HFF-Myc (cell line): ENCODE results near the gene ROBO1.

Experiments
- DNase-seq: peaks from one replicate; pipeline ENCODE4 v3.0.0-alpha.2; 2011; ENCODE audit warnings: low read depth; ENCODE audit errors: extremely low read depth
- H3K4me3 ChIP-seq: replicated peaks from 2 replicates; pipeline ENCODE4 v1.5.1; 2011; ENCODE audit warnings: low read depth, mild to moderate bottlenecking, control low read depth, low read length
- CTCF ChIP-seq: IDR thresholded peaks from 2 replicates; pipeline ENCODE4 v1.5.1; 2012; ENCODE audit warnings: mild to moderate bottlenecking, low read depth, low read length, control low read depth; ENCODE audit errors: missing control alignments

The ROBO1 gene

GRCh38 chr3:78907367-78907766 lies 860.4 kb downstream of the ROBO1 start:
- no peak overlapping the region for H3K4me3 ChIP-seq
- no peak for DNase-seq
- TF ChIP-seq CTCF: no peak

- TF ChIP-seq CTCF: no peak
- no peak overlapping the region for H3K4me3 ChIP-seq
- DNase-seq: no peak
Observed at GRCh38 chr3:78906930-78907329, 860.9 kb downstream of the ROBO1 start.

GRCh38 chr3:78906245-78906644 lies 861.6 kb downstream of the ROBO1 start:
- no peak overlapping the region for H3K4me3 ChIP-seq
- TF ChIP-seq CTCF: no peak
- DNase-seq: no peak

- no peak for TF ChIP-seq CTCF
- H3K4me3 ChIP-seq: no peak overlapping the region
- no peak for DNase-seq
Observed at GRCh38 chr3:78905700-78906099, 862.1 kb downstream of the ROBO1 start.

- H3K4me3 ChIP-seq: no peak overlapping the region
- no peak for TF ChIP-seq CTCF
- no peak for DNase-seq
Observed at GRCh38 chr3:78901544-78901943, 866.3 kb downstream of the ROBO1 start.

- no peak overlapping the region for H3K4me3 ChIP-seq
- DNase-seq: no peak
- TF ChIP-seq CTCF: no peak
Observed at GRCh38 chr3:78900880-78901279, 866.9 kb downstream of the ROBO1 start.

- DNase-seq: no peak
- TF ChIP-seq CTCF: no peak
- H3K4me3 ChIP-seq: no peak overlapping the region
Observed at GRCh38 chr3:78900426-78900825, 867.4 kb downstream of the ROBO1 start.
